GM12891 (cell line): ENCODE measurements around the gene PPFIA1.

Experiments
- POLR2A ChIP-seq: IDR thresholded peaks from 2 replicates; pipeline ENCODE4 v1.6.1; 2011; ENCODE audit warnings: low read depth, low read length, control low read depth
- POLR2AphosphoS5 ChIP-seq: IDR thresholded peaks from 2 replicates; pipeline ENCODE4 v1.6.1; 2011; ENCODE audit warnings: low read depth, low read length, control low read depth
- TAF1 ChIP-seq: IDR thresholded peaks from 2 replicates; pipeline ENCODE4 v1.6.1; 2011; ENCODE audit warnings: low read depth, low read length, control low read depth

- TF ChIP-seq TAF1 (no peak), POLR2A (no peak), POLR2AphosphoS5 (no peak)
These were observed 62.1 kb downstream of the PPFIA1 start for GRCh38 chr11:70332567-70332966.
